H9 (cell line): Measurements from ENCODE around the gene CCDC81. TPM values are rescaled to one million over a fixed set of nuclear protein-coding genes. Genes with fewer than 3 reads are reported as not detected.

Experiments used
- DNase-seq: peaks from one replicate; pipeline ENCODE4 v3.0.0-alpha.2; 2017
- H2AFZ ChIP-seq: one replicate; pipeline ENCODE4 v1.6.1; 2013; ENCODE audit warnings: mild to moderate bottlenecking, low read length, control low read depth, moderate library complexity
- H2AK5ac ChIP-seq: 2 replicates; pipeline ENCODE4 v1.6.1; 2013; ENCODE audit warnings: low read length, control low read depth, mixed read lengths; ENCODE audit not compliant: insufficient read length
- H2BK120ac ChIP-seq: one replicate; pipeline ENCODE4 v1.6.1; 2013; ENCODE audit warnings: low read depth, mild to moderate bottlenecking, low read length, control low read depth, inconsistent platforms; ENCODE audit not compliant: poor library complexity, severe bottlenecking
- H2BK12ac ChIP-seq: 2 replicates; pipeline ENCODE4 v1.6.1; 2013; ENCODE audit warnings: low read length, control low read depth, mixed read lengths, low read depth; ENCODE audit not compliant: insufficient read length
- H2BK15ac ChIP-seq: 2 replicates; pipeline ENCODE4 v1.6.1; 2013; ENCODE audit warnings: low read depth, low read length, control low read depth
- H2BK20ac ChIP-seq: one replicate; pipeline ENCODE4 v1.6.1; 2013; ENCODE audit warnings: low read depth, mild to moderate bottlenecking, low read length, control low read depth, inconsistent platforms; ENCODE audit not compliant: poor library complexity, severe bottlenecking
- H2BK5ac ChIP-seq: 2 replicates; pipeline ENCODE4 v1.6.1; 2013; ENCODE audit warnings: low read length, control low read depth, mixed read lengths; ENCODE audit not compliant: insufficient read length
- H3K14ac ChIP-seq: 2 replicates; pipeline ENCODE4 v1.6.1; 2013; ENCODE audit warnings: low read length, control low read depth; ENCODE audit not compliant: insufficient read depth
- H3K18ac ChIP-seq: 2 replicates; pipeline ENCODE4 v1.6.1; 2013; ENCODE audit warnings: low read depth, mild to moderate bottlenecking, mixed read lengths, low read length, control low read depth; ENCODE audit not compliant: insufficient read length
- H3K23ac ChIP-seq: 2 replicates; pipeline ENCODE4 v1.6.1; 2013; ENCODE audit warnings: low read length, control low read depth, mixed read lengths, low read depth; ENCODE audit not compliant: insufficient read length
- H3K23me2 ChIP-seq: 2 replicates; pipeline ENCODE4 v1.6.1; 2013; ENCODE audit warnings: low read depth, mild to moderate bottlenecking, mixed read lengths, low read length, control low read depth; ENCODE audit not compliant: insufficient read length, poor library complexity, severe bottlenecking
- H3K27ac ChIP-seq: 2 replicates; pipeline ENCODE4 v1.5.1; 2013; ENCODE audit warnings: low read length, control low read depth, mixed read lengths, low read depth; ENCODE audit not compliant: insufficient read length
- H3K27me3 ChIP-seq: 2 replicates; pipeline ENCODE4 v1.6.1; 2013; ENCODE audit warnings: low read length, control low read depth, inconsistent platforms; ENCODE audit not compliant: insufficient read depth
- H3K4ac ChIP-seq: 2 replicates; pipeline ENCODE4 v1.6.1; 2013; ENCODE audit warnings: low read depth, mild to moderate bottlenecking, control low read depth, inconsistent platforms, low read length, moderate library complexity
- H3K4me1 ChIP-seq: 2 replicates; pipeline ENCODE4 v1.6.1; 2013; ENCODE audit warnings: low read length, control low read depth, inconsistent platforms; ENCODE audit not compliant: insufficient read depth
- H3K4me2 ChIP-seq: 2 replicates; pipeline ENCODE4 v1.6.1; 2013; ENCODE audit warnings: low read length, control low read depth, mixed read lengths; ENCODE audit not compliant: insufficient read length, insufficient read depth
- H3K56ac ChIP-seq: 2 replicates; pipeline ENCODE4 v1.6.1; 2013; ENCODE audit warnings: low read depth, mild to moderate bottlenecking, mixed read lengths, low read length, control low read depth; ENCODE audit not compliant: insufficient read length
- H3K79me1 ChIP-seq: 2 replicates; pipeline ENCODE4 v1.6.1; 2013; ENCODE audit warnings: low read depth, mild to moderate bottlenecking, moderate library complexity, low read length, control low read depth, inconsistent platforms; ENCODE audit not compliant: insufficient read depth, poor library complexity, severe bottlenecking
- H3K79me2 ChIP-seq: 2 replicates; pipeline ENCODE4 v1.6.1; 2013; ENCODE audit warnings: low read length, control low read depth, inconsistent platforms; ENCODE audit not compliant: insufficient read depth
- H3K9ac ChIP-seq: 2 replicates; pipeline ENCODE4 v1.6.1; 2013; ENCODE audit warnings: low read length, control low read depth, mixed read lengths; ENCODE audit not compliant: insufficient read length; ENCODE audit errors: extremely low read depth
- H3K9me3 ChIP-seq: one replicate; pipeline ENCODE4 v1.6.1; 2013; ENCODE audit warnings: low read depth, low read length, inconsistent platforms; ENCODE audit not compliant: control insufficient read depth
- H3T11ph ChIP-seq: one replicate; pipeline ENCODE4 v1.6.1; 2013; ENCODE audit warnings: mild to moderate bottlenecking, low read length, control low read depth, inconsistent platforms
- H4K20me1 ChIP-seq: one replicate; pipeline ENCODE4 v1.6.1; 2013; ENCODE audit not compliant: control insufficient read depth, insufficient read length, insufficient read depth
- H4K5ac ChIP-seq: 2 replicates; pipeline ENCODE4 v1.6.1; 2013; ENCODE audit warnings: low read depth, mild to moderate bottlenecking, mixed read lengths, low read length, control low read depth; ENCODE audit not compliant: insufficient read length
- H4K8ac ChIP-seq: replicated peaks from 2 replicates; pipeline ENCODE4 v1.6.1; 2013; ENCODE audit warnings: low read length, control low read depth, mixed read lengths, low read depth; ENCODE audit not compliant: insufficient read length
- H4K91ac ChIP-seq: 2 replicates; pipeline ENCODE4 v1.6.1; 2013; ENCODE audit warnings: low read depth, mild to moderate bottlenecking, moderate library complexity, mixed read lengths, low read length, control low read depth; ENCODE audit not compliant: insufficient read length
- H3K27ac Mint-ChIP-seq, 3 experiments: 2 replicates in 2 of 3; 3 replicates in 1 of 3; pipeline ENCODE4 v1.8.0; 2020 to 2021; ENCODE audit warnings: mixed read lengths in 3 of 3, mild to moderate bottlenecking in 1 of 3, moderate library complexity in 1 of 3
- H3K27me3 Mint-ChIP-seq: 2 replicates; pipeline ENCODE4 v1.8.0; 2021; ENCODE audit warnings: low read depth, mild to moderate bottlenecking, moderate library complexity, mixed read lengths
- H3K36me3 Mint-ChIP-seq, 3 experiments: 2 replicates in 2 of 3; 3 replicates in 1 of 3; pipeline ENCODE4 v1.8.0; 2020 to 2021; ENCODE audit warnings: low read depth in 3 of 3, mixed read lengths in 3 of 3; ENCODE audit not compliant: insufficient read depth in 1 of 3
- H3K4me1 Mint-ChIP-seq, 2 experiments: 2 replicates each; pipeline ENCODE4 v1.8.0; 2020; ENCODE audit warnings: mixed read lengths in 2 of 2
- H3K4me3 Mint-ChIP-seq, 2 experiments: 2 replicates in 1 of 2; 3 replicates in 1 of 2; pipeline ENCODE4 v1.8.0; 2020 to 2021; ENCODE audit warnings: mild to moderate bottlenecking in 2 of 2, mixed read lengths in 2 of 2, moderate library complexity in 1 of 2
- H3K9me3 Mint-ChIP-seq, 2 experiments: 2 replicates in 1 of 2; 3 replicates in 1 of 2; pipeline ENCODE4 v1.8.0; 2020; ENCODE audit warnings: mild to moderate bottlenecking in 2 of 2, mixed read lengths in 2 of 2, moderate library complexity in 1 of 2
- WGBS: extraction: QIAGEN DNeasy Blood & Tissue Kit; methylation state at CpG from one replicate; pipeline ENCODE4 v1.1.7; 2013; ENCODE audit warnings: missing lambda C conversion rate, low lambda C conversion rate, mixed read lengths; ENCODE audit not compliant: insufficient read length; ENCODE audit errors: extremely low coverage; 5-methylcytosine and 5-hydroxymethylcytosine counted together
- total RNA-seq: library from RNA; stranded (reverse); gene quantifications from 2 replicates; pipeline ENCODE4 v1.2.1, GENCODE V29; 2021
- TF ChIP-seq, protein P1 (sequence below): fragments of 200-600 bp; sonication (generic); conservative IDR thresholded peaks from 3 replicates; pipeline ENCODE4 v1.8.0; 2021; ENCODE audit warnings: antibody characterized with exemption, mild to moderate bottlenecking

CCDC81 gene
- total RNA-seq, 1 experiment from 2014 or later = 0.52 TPM

DNA sequence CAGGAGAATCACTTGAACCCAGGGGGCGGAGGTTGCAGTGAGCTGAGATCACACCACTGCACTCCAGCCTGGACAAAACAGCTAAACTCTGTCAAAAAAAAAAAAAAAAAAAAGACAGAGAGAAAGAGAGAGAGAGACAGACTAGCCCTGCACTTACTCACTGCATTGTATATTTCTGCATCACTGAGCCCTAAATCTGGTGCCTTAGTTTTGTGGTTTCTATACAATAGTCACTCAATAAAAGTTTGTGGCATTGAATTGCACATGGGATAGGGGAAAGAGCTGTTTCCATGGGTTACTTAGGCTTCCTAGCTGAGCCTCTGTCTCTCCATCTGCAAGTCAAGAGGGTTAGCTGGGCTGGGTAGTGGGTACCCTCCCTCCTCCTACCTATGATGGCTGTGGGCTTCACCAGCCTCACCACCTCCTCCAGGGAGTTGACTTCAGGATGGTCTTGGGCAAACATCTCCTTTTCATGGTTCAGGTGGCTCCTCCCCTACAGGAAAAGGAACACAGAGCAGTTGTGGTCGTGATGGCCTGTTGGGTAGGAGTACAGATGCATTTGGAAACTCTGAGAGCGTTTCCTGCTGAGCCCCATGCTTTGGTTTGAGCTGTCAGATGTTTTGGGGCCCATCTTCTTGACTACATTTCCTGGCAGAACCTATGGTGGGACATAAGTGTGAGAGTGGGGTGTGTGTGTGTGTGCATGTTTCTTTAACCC lies 73.2 kb downstream of the CCDC81 start:
- TF ChIP-seq, protein P1, sequence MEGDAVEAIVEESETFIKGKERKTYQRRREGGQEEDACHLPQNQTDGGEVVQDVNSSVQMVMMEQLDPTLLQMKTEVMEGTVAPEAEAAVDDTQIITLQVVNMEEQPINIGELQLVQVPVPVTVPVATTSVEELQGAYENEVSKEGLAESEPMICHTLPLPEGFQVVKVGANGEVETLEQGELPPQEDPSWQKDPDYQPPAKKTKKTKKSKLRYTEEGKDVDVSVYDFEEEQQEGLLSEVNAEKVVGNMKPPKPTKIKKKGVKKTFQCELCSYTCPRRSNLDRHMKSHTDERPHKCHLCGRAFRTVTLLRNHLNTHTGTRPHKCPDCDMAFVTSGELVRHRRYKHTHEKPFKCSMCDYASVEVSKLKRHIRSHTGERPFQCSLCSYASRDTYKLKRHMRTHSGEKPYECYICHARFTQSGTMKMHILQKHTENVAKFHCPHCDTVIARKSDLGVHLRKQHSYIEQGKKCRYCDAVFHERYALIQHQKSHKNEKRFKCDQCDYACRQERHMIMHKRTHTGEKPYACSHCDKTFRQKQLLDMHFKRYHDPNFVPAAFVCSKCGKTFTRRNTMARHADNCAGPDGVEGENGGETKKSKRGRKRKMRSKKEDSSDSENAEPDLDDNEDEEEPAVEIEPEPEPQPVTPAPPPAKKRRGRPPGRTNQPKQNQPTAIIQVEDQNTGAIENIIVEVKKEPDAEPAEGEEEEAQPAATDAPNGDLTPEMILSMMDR = no peak
- WGBS = no CpG with 5 or more reads among the region's 3 CpGs
- Histone ChIP-seq H3K9ac (no peak overlapping the region), H3K56ac (no peak overlapping the region), H3K23ac (no peak overlapping the region), H3K9me3 (no peaks in the 10 kb centered on the region), H2BK20ac (no peak overlapping the region), H3K27ac (no peak overlapping the region), H3K23me2 (no peaks in the 10 kb centered on the region), H3K79me1 (no peaks in the 10 kb centered on the region), H4K20me1 (no peaks in the 10 kb centered on the region), H4K5ac (no peak overlapping the region), H3K4me1 (no peaks in the 10 kb centered on the region), H3T11ph (no peak overlapping the region), H3K27me3 (no peaks in the 10 kb centered on the region), H4K91ac (no peak overlapping the region), H3K18ac (no peak overlapping the region), H4K8ac (no peak overlapping the region), H3K14ac (no peak overlapping the region), H2BK15ac (no peak overlapping the region), H2AFZ (no peak overlapping the region), H3K4me2 (no peak overlapping the region), H2BK12ac (no peak overlapping the region), H2BK5ac (no peak overlapping the region), H3K79me2 (no peaks in the 10 kb centered on the region), H2BK120ac (no peak overlapping the region), H2AK5ac (no peak overlapping the region), H3K4ac (no peak overlapping the region)
- Mint-ChIP-seq H3K4me1 (no peaks in the 10 kb centered on the region), H3K27me3 (no peaks in the 10 kb centered on the region; the same call in 1 of the 2 replicates), H3K36me3 (no peaks in the 10 kb centered on the region), H3K4me3 (no peak overlapping the region), H3K9me3 (no peaks in the 10 kb centered on the region), H3K27ac (no peak overlapping the region)
- no peak for DNase-seq
